GM19468 (cell line): ENCODE results near the gene CMTM6.
"Not testable (repeated sequence)": the region's sequence is repeated elsewhere in the genome, so short reads cannot be mapped to it uniquely, and the experiment has no call there.

Experiments
- ATAC-seq: cut with Tn5 transposase; IDR thresholded peaks from one replicate; pipeline ENCODE4 v1.9.1; 2021; ENCODE audit warnings: mild to moderate bottlenecking, moderate library complexity, moderate number of reproducible peaks; ENCODE audit not compliant: unreplicated experiment; ENCODE audit errors: extremely low read depth

Gene CMTM6

DNA sequence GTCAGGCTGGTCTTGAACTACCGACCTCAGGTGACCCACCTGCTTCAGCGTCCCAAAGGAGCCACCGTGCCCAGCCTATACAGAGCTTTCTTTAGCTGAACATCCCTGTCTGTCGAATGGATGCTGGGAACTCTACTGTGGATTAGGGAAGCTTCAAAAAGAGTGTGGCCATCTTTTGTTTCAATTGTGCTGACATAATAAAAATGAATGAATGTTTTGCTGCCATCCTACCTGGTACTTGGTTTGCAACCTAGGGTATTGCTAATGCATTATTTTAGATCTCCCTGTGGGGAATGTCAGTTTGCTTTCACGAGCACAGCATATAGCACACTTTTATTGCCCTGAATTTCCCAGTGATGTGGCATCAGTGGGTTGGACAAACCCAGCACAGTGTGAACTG, 32.3 kb downstream of the CMTM6 start:
- ATAC-seq: no peak

DNA sequence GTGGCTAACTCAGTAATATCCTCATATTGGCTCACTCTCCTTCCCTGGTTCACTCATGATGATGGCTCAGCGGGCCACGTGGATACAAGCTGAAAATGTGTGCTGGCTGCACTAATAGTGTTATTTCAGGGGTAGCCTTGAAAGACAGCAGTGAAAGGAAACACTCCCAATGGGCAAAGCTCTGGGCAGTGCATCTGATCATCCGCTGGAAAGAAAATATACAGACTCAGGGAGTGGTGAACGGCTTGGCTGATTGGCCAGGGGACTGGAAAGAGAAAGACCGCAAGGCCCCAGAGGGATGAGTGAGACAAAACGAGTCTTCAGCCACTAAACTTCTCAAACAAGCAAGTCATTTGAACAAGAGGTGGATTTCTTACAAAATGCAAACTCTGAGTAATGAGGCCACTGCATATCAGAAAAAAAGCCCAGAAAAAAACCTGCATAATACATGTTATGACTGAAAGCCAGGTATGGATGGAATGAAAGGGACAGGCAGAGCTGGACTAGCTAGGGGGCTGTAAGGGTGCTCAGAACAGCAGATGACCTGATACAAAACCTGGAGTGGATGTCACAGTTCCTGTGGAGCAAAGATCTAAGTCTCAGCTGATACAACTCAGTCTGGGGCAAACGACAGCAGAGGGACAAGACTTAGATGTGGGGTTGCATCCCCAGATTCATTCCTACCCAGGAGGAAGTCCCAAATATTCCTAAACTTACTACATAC, 33.3 kb downstream of the CMTM6 start:
- no peak for ATAC-seq

DNA sequence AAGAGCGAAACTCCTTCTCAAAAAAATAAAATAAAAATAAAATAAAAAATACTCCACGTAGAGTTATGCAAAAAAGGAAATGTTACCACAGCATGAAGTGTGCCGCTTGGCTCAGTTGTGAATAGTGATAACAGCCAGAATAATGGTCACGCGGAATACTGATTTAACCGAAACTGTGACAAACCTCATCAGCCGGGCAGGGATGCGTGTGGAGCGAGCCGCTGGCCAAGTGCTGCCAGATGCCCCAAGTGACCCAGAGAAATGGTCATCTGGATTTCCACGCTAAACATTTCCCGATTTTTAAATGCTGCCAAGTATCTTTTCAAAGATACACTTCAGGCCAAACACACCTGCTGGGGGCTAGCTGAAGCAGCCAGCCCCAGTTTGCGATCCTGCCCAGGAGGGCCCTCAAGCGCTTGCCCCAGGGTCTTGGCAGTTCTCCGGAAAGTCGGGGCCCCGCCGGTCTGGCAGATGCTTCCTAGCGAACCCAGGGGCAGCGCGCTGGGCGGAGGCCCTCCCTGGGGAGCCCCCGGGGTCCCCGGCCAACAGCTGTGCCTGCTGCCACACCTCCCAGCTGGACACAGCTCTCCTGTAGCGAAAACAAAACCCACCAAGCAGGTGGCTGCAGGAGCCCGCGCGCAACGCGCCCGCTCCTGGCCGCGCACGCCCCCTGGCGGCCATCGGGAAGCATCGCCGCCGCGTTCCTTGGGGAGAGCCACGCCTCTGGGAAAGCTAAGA, 35.1 kb downstream of the CMTM6 start:
- ATAC-seq: peak; percentile 59

DNA sequence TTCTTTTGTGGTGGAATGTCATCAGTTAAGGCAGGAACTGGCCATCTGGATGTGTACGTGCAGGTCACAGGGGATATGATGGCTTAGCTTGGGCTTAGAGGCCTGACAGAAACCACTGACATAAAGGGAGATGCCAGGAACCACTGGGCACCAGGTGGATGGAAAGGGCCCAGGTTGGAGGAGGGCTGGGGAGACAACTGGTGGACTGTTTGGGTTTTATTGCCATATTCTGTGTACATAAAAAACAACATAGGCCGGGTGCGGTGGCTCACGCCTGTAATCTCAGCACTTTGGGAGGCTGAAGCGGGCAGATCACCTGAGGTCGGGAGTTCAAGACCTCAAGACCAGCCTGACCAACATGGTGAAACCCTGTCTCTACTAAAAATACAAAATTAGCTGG, 35.8 kb downstream of the CMTM6 start:
- ATAC-seq: not testable (repeated sequence)

- ATAC-seq: not testable (repeated sequence)
Observed at GRCh38 chr3:32464726-32465125, 37.9 kb downstream of the CMTM6 start.

- ATAC-seq: not testable (repeated sequence)
Observed at GRCh38 chr3:32463415-32463814, 39.2 kb downstream of the CMTM6 start.

- not testable (repeated sequence) for ATAC-seq
Observed at GRCh38 chr3:32462191-32462986, 40.3 kb downstream of the CMTM6 start.

DNA sequence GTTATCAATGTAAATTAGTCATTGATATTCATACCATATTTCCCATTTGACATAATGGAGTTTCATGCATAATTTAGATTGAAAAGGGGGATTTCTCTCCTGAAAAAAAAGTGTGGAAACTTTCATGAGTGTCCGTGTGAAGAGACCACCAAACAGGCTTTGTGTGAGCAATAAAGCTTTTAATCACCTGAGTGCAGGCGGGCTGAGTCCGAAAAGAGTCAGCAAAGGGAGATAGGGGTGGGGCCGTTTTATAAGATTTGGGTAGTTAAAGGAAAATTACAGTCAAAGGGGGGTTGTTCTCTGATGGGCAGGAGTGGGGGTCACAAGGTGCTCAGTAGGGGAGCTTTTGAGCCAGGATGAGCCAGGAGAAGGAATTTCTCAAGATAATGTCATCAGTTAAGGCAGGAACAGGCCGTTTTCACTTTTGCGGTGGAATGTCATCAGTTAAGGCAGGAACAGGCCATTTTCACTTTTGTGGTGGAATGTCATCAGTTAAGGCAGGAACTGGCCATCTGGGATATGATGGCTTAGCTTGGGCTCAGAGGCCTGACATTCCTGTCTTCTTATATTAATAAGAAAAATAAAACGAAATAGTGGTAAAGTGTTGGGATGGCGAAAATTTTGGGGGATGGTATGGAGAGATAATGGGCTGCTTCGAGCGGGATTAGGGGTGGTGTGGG, 41.7 kb downstream of the CMTM6 start:
- not testable (repeated sequence) for ATAC-seq

DNA sequence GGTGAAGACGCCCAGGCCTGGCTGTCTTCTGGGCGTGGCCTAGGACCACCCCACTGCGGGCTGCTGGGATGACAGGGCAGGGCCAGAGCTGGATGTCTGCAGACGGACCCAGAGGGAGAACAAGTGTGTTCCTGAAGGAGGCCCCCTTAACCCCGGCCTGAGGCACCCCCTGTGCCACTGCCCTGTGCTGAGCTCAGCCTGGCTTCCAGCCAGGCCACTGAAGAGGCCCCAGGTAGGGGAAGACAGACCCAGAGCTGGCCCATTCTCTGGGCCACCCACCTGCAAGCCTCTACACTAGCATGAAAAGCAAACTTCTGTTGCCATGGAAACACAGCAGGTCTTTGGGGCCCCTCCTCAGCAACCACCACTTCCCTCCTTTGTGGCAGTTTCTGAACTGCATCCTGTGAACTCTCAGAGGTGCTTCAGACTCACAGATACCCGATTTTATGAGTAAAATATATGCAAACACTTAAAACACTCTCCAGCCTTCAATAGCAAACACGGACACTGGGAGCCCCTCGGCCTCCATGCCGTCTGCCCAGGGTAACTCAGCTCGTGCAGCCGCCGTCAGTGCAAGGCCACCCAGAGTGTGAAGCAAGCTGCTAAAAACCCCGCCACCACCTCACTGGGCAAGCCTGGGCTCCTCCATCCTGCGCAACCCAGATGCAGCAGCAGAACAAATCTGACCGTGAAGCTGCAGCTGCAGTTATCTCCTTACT, 42.5 kb downstream of the CMTM6 start:
- ATAC-seq: peak; percentile 71

DNA sequence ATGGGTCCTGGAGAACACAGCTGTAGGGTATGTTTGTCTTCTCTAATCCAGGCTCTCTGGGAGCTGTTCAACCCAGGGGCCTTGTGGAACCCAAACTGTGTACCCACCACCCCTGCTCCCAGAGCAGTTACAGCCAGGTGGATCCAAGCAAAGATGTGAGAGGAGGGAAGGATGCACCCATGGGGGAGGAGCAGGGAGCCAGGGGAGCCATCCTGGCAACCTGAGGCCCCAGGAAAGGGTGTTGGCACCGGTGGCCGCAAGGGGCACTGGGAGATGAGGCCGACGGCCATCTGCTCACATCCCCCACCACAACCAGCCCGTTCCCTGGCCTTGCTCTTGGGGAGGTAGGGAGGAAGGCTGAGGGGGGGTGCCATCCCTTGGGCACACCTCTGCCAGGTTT, 43.2 kb downstream of the CMTM6 start:
- no peak for ATAC-seq

- ATAC-seq: no peak
Observed at GRCh38 chr3:32457971-32458471, 44.6 kb downstream of the CMTM6 start.

- ATAC-seq: no peak
Observed at GRCh38 chr3:32456429-32457130, 46.1 kb downstream of the CMTM6 start.

DNA sequence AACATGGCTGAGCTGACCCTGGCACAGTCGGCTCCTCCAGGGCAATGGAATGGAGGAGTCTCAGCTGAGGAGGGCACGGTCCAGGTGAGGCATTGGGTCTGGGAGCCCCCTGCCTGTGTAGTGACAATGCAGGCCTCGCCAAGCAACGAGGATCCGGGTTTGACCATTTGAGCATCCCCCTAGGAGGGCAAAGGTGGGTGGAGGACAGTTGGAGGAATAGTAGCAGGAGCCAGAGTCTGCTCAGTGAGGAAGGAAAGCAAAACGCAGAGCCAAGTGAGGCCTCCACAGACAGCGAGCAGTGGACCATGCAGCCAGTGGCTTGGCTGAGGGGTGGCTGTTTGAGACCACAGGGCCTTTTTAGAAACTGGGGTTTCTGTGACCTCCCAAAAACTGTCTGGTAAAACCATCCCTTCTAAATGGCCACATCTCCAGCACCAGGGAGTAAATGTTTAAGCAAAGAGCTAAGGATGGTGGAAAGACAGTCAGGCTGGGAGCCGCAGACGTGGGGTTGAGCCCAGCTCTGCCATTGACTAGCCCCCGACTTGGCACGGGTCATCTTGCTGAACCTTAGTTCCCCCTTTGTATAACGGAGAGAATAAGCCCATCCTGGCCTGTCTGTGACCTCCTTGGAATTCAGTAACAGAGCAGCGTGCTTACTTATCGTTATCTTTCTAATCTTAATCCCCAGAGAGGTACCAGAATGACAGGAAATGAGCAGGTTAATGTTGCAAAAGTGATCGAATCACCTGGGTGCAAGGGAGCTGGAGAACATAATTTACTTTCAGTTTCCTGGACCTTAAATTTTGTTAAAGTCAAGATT, 46.8 kb downstream of the CMTM6 start:
- no peak for ATAC-seq

- no peak for ATAC-seq
Observed at GRCh38 chr3:32454731-32455608, 47.7 kb downstream of the CMTM6 start.

- ATAC-seq: no peak
Observed at GRCh38 chr3:32454111-32454510, 48.5 kb downstream of the CMTM6 start.

DNA sequence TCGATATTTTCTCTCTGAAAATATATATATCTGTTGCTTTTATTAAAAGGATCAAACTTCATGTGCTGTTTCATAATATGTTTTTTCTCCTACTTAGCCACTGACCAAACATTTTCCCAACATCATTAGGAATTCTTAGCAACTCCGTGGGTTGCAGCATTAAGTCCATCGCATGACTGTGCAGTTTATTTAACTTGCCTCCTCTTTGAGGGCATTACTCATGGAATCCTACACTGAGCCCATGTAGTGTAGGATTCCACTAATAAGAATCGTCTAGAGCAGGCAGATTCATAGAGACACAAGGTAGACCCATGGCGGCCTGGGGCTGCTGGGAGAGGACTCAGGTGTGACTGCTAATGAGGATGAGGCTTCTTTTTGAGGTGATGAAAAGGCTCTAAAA, 49.3 kb downstream of the CMTM6 start:
- ATAC-seq: no peak

DNA sequence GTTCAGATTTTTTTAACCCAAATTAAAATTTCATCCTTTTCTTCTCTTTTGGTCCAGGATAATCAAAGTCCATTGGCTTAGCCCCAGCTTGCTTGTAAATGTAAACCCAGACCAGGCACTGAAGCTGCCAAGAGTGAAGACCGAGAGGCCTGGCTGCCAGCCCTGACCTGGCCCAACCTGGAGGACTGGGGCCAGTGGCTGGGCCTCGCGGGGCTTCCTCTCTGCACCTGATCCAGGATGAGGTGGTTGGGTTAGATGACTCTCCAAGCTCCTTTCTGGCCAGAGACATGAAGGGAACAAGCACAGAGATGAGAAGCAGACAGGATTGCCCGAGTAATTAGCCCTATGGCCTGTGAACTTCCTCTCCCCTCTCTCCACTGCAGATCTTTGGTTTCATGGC, 50.6 kb downstream of the CMTM6 start:
- no peak for ATAC-seq
